ENCODE data around the gene FBN2.

DNA sequence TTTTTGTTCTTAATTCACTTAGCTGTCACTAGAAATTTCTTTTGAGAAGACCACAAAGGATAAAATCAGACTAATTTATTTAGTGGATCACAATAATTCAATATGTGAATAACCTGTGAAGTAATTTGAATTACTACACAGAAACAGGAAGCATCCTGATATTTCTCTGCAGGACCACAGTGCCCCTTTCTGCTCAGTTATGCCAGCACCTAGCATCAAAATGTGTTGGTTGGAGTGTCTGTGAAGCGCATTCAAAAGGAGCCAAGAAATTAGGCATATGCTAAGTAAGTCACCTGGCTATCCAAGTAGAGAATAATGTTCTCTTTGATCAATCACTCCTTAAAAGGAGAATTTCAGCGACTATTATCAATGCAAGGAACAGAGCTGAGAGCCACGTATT lies 267.0 kb downstream of the FBN2 start:
- TF ChIP-seq, protein P1, sequence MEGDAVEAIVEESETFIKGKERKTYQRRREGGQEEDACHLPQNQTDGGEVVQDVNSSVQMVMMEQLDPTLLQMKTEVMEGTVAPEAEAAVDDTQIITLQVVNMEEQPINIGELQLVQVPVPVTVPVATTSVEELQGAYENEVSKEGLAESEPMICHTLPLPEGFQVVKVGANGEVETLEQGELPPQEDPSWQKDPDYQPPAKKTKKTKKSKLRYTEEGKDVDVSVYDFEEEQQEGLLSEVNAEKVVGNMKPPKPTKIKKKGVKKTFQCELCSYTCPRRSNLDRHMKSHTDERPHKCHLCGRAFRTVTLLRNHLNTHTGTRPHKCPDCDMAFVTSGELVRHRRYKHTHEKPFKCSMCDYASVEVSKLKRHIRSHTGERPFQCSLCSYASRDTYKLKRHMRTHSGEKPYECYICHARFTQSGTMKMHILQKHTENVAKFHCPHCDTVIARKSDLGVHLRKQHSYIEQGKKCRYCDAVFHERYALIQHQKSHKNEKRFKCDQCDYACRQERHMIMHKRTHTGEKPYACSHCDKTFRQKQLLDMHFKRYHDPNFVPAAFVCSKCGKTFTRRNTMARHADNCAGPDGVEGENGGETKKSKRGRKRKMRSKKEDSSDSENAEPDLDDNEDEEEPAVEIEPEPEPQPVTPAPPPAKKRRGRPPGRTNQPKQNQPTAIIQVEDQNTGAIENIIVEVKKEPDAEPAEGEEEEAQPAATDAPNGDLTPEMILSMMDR (IDR thresholded peaks at IDR 0.05): no peak
- no peak for TF ChIP-seq POLR2A (IDR thresholded peaks at IDR 0.05)
